ENCODE results near the gene MPDZ. TPM values are rescaled to one million over a fixed set of nuclear protein-coding genes. Genes with fewer than 3 reads are reported as not detected.

Gene MPDZ
- total RNA-seq, 1 donor = 62.6 TPM

GRCh38 chr9:13145340-13145739 is 134.2 kb downstream of the MPDZ start:
- no peak overlapping the region for H3K4me3 ChIP-seq (ENCODE audit: low read depth, low read length)
- DNase-seq (ENCODE audit: low read depth) = no peak
- no peak for TF ChIP-seq CTCF (IDR thresholded peaks at IDR 0.05; ENCODE audit: insufficient read depth, low read depth, low read length)

GRCh38 chr9:13144166-13144775 is 135.2 kb downstream of the MPDZ start:
- TF ChIP-seq CTCF (IDR thresholded peaks at IDR 0.05; ENCODE audit: insufficient read depth, low read depth, low read length) = no peak
- DNase-seq (ENCODE audit: low read depth) = no peak
- H3K4me3 ChIP-seq (ENCODE audit: low read depth, low read length) = no peak overlapping the region

- no peak for DNase-seq (ENCODE audit: low read depth)
- H3K4me3 ChIP-seq (ENCODE audit: low read depth, low read length) = no peak overlapping the region
- TF ChIP-seq CTCF (IDR thresholded peaks at IDR 0.05; ENCODE audit: insufficient read depth, low read depth, low read length) = no peak
Observed at GRCh38 chr9:13143281-13143680, 136.2 kb downstream of the MPDZ start.

- no peak for TF ChIP-seq CTCF (IDR thresholded peaks at IDR 0.05; ENCODE audit: insufficient read depth, low read depth, low read length)
- H3K4me3 ChIP-seq (ENCODE audit: low read depth, low read length) = no peak overlapping the region
- no peak for DNase-seq (ENCODE audit: low read depth)
Observed at GRCh38 chr9:13142776-13143175, 136.7 kb downstream of the MPDZ start.

GRCh38 chr9:13141629-13142028 is 137.9 kb downstream of the MPDZ start:
- TF ChIP-seq CTCF (IDR thresholded peaks at IDR 0.05; ENCODE audit: insufficient read depth, low read depth, low read length) = no peak
- no peak for DNase-seq (ENCODE audit: low read depth)
- no peak overlapping the region for H3K4me3 ChIP-seq (ENCODE audit: low read depth, low read length)

- DNase-seq (ENCODE audit: low read depth) = peak; percentile 10
- no peak for TF ChIP-seq CTCF (IDR thresholded peaks at IDR 0.05; ENCODE audit: insufficient read depth, low read depth, low read length)
- no peak overlapping the region for H3K4me3 ChIP-seq (ENCODE audit: low read depth, low read length)
Observed at GRCh38 chr9:13140843-13141592, 138.5 kb downstream of the MPDZ start.
